ENCODE data around the gene KNDC1. TPM values are rescaled to one million over a fixed set of nuclear protein-coding genes. Genes with fewer than 3 reads are reported as not detected.

KNDC1 gene
- total and polyA plus RNA-seq, 2 donors (not counting 3 experiments of a cell fraction or from before 2014, with no cell fraction given), result not detected

GRCh38 chr10:133144771-133145170 lies 15.2 kb upstream of the KNDC1 start:
- Histone ChIP-seq H3K27ac (ENCODE audit: insufficient read depth, low read depth, low read length) (no peak overlapping the region), H3K4me2 (ENCODE audit: insufficient read depth, low read length) (no peak overlapping the region), H3K4me3 (replicated peaks in 1 of 3; ENCODE audit: insufficient read depth in 1 of 3, low read depth in 1 of 3, low read length in 3 of 3) (no peak overlapping the region), H3K9me1 (replicated peaks; ENCODE audit: control insufficient read depth, extremely low read depth, insufficient read depth, low read length) (no peaks in the 10 kb centered on the region), H3K9ac (replicated peaks; ENCODE audit: extremely low read depth, insufficient read depth, low read length) (no peak overlapping the region), H3K9me3 (replicated peaks; ENCODE audit: control insufficient read depth, insufficient read depth, low read length) (no peaks in the 10 kb centered on the region), H4K20me1 (replicated peaks; ENCODE audit: control insufficient read depth, extremely low read depth, insufficient read depth, low read length) (no peaks in the 10 kb centered on the region), H3K36me3 (ENCODE audit: control insufficient read depth in 2 of 2, extremely low read depth in 1 of 2, insufficient read depth in 2 of 2, low read length in 2 of 2) (no peaks in the 10 kb centered on the region), H3K4me1 (ENCODE audit: control insufficient read depth, extremely low read depth, insufficient read depth, low read length) (no peaks in the 10 kb centered on the region), H2AFZ (ENCODE audit: low read depth, low read length) (no peak overlapping the region), H3K79me2 (ENCODE audit: control insufficient read depth, insufficient read depth, low read length) (no peaks in the 10 kb centered on the region), H3K27me3 (ENCODE audit: control insufficient read depth in 2 of 2, insufficient read depth in 2 of 2, low read length in 2 of 2) (no peaks in the 10 kb centered on the region)
- TF ChIP-seq MYC (IDR thresholded peaks at IDR 0.05; ENCODE audit: low read depth, low read length), result no peak
- BruUV-seq (replicated peaks), result no TSS peak
- FAIRE-seq (no peak), DNase-seq (ENCODE audit: low read depth, low spot score) (no peak)
- intact Hi-C loops (cut with micrococcal nuclease) (loop anchor here (5.0 kb wide), 1 partner anchor 202 kb away; the partner anchor contains the start of gene CFAP46), dilution Hi-C loops (cut with MboI; ENCODE audit: extremely low pct_ligation_motif_present, low sequenced_read_pairs) (no loop called here)
- ChIA-PET POLR2A (no interaction called here), CTCF (interaction anchor here (1.2 kb wide), 1 partner anchor 173 kb away, joined by 3 read pairs; no protein-coding TSS in a partner anchor)

- no peak overlapping the region for H2AFZ ChIP-seq (ENCODE audit: low read depth, low read length)
- H3K9me1 ChIP-seq (replicated peaks; ENCODE audit: control insufficient read depth, extremely low read depth, insufficient read depth, low read length), result no peaks in the 10 kb centered on the region
- no peak overlapping the region for H3K9ac ChIP-seq (replicated peaks; ENCODE audit: extremely low read depth, insufficient read depth, low read length)
- no peaks in the 10 kb centered on the region for H3K36me3 ChIP-seq (ENCODE audit: control insufficient read depth in 2 of 2, extremely low read depth in 1 of 2, insufficient read depth in 2 of 2, low read length in 2 of 2)
- no peak for FAIRE-seq
- intact Hi-C loops (cut with micrococcal nuclease), result no loop called here
- no peak overlapping the region for H3K4me2 ChIP-seq (ENCODE audit: insufficient read depth, low read length)
- ChIA-PET POLR2A (no interaction called here), CTCF (no interaction called here)
- no peaks in the 10 kb centered on the region for H3K27me3 ChIP-seq (ENCODE audit: control insufficient read depth in 2 of 2, insufficient read depth in 2 of 2, low read length in 2 of 2)
- no TSS peak for BruUV-seq (replicated peaks)
- TF ChIP-seq CTCF (IDR thresholded peaks at IDR 0.05; ENCODE audit: extremely low read depth in 1 of 2, insufficient read depth in 1 of 2, low read depth in 1 of 2, low read length in 2 of 2), result no peak
- TF ChIP-seq MYC (IDR thresholded peaks at IDR 0.05; ENCODE audit: low read depth, low read length), result no peak
- no peak for TF ChIP-seq JUN (IDR thresholded peaks at IDR 0.05; ENCODE audit: borderline replicate concordance, insufficient read depth, insufficient read length, low read depth)
- H3K4me1 ChIP-seq (ENCODE audit: control insufficient read depth, extremely low read depth, insufficient read depth, low read length), result no peaks in the 10 kb centered on the region
- H4K20me1 ChIP-seq (replicated peaks; ENCODE audit: control insufficient read depth, extremely low read depth, insufficient read depth, low read length), result no peaks in the 10 kb centered on the region
- DNase-seq (ENCODE audit: low read depth, low spot score), result no peak
- H3K4me3 ChIP-seq (replicated peaks in 1 of 3; ENCODE audit: insufficient read depth in 1 of 3, low read depth in 1 of 3, low read length in 3 of 3), result no peak overlapping the region
- no peaks in the 10 kb centered on the region for H3K79me2 ChIP-seq (ENCODE audit: control insufficient read depth, insufficient read depth, low read length)
- no peak overlapping the region for H3K27ac ChIP-seq (ENCODE audit: insufficient read depth, low read depth, low read length)
- H3K9me3 ChIP-seq (replicated peaks; ENCODE audit: control insufficient read depth, insufficient read depth, low read length), result no peaks in the 10 kb centered on the region
- dilution Hi-C loops (cut with MboI; ENCODE audit: extremely low pct_ligation_motif_present, low sequenced_read_pairs), result no loop called here
Measured at GRCh38 chr10:133150226-133150625, 9.8 kb upstream of the KNDC1 start.
